ENCODE data around the gene RNASE3.
"Not testable (repeated sequence)": the region's sequence is repeated elsewhere in the genome, so short reads cannot be mapped to it uniquely, and the experiment has no call there.

Gene RNASE3

GRCh38 chr14:20919038-20919756 is 28.0 kb downstream of the RNASE3 start:
- DNase-seq = not testable (repeated sequence)

DNA sequence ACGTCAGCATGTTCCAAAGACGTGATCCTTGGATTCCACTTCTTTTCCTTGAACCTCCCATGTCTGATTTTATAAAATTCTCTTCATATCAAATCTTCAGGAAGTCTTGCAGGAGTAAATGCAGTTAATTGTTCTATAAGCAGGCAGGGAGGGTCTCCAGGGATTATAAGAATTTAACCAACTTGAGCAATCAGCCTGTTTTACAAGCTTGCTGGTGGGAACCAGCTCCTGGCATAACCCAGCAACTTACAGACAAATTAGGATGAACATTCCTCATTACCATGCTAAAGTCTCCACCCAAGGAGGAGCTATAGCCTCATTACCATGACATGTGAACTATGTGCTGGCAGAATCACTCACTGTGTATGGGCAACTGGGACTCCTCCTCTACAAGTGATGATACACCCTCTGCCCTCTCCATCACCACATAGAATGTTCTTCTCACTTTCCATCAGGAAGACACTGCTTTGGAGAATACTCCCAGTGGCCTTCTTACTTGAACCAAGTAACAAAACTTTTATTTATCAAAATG is 32.6 kb downstream of the RNASE3 start:
- not testable (repeated sequence) for DNase-seq

- DNase-seq = no peak
Measured at GRCh38 chr14:20934148-20934762, 43.1 kb downstream of the RNASE3 start.

DNA sequence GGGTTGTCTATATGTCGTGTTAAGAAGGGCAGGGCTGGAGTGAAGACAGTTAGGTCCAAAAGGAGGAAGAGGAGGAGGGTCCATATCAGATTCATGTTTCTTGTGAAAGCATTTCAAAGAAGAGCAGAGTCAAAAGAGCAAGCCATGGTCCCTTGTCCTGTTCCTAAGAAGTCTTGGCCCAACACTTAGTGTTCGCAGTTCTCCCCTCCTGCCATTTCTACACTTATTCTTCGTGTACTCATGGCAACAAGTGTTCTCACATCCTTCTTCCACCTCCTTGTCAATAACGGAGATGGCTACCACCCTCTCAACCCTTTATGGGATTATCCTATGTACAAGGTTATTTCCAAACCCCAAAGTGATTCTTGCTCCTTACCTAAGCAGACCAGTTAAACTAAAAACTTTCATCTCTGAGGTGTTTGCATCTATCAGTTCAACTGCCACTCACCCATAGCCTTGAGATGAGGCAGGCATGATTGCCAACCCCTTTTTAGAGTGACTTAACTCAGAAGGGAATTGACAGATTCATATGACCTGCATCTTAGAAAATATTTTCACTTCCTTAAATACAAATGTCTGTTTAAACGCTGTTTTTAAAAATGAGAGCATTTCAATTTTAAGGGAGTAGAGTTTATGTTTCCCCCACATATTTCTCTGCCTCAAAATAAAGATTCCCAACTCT is 44.3 kb downstream of the RNASE3 start:
- no peak for DNase-seq
